ENCODE measurements around the gene MID1.

The MID1 gene

GRCh38 chrX:10576186-10576585 lies 44.2 kb downstream of the MID1 start:
- Histone ChIP-seq H3K9me3 (ENCODE audit: control insufficient read depth, insufficient read depth, low read depth, low read length) (no peaks in the 10 kb centered on the region), H3K4me1 (ENCODE audit: control insufficient read depth, insufficient read depth, low read length) (no peaks in the 10 kb centered on the region), H3K4me3 (ENCODE audit: low read depth, low read length) (no peak overlapping the region), H3K27ac (ENCODE audit: extremely low read depth, low read depth, low read length) (no peak overlapping the region), H3K36me3 (ENCODE audit: control insufficient read depth in 2 of 2, insufficient read depth in 1 of 2, low read length in 2 of 2) (no peaks in the 10 kb centered on the region)
- ChIA-PET CTCF (no interaction called here), POLR2A (interaction anchor here (0.6 kb wide), 1 partner anchor 11 kb away, joined by 4 read pairs; no protein-coding TSS in a partner anchor)
- TF ChIP-seq ZNF610 (tag by site-specific recombination; IDR thresholded peaks at IDR 0.05; ENCODE audit: borderline replicate concordance) (no peak), ZNF221 (tag by site-specific recombination; IDR thresholded peaks at IDR 0.05; ENCODE audit: borderline replicate concordance) (no peak), SALL2 (tag by site-specific recombination; IDR thresholded peaks at IDR 0.05; ENCODE audit: borderline replicate concordance) (no peak), RBAK (tag by site-specific recombination; IDR thresholded peaks at IDR 0.05) (no peak), ZBTB48 (tag by site-specific recombination; IDR thresholded peaks at IDR 0.05) (no peak), ZNF791 (tag by site-specific recombination; IDR thresholded peaks at IDR 0.05) (no peak), ELK4 (IDR thresholded peaks at IDR 0.05; ENCODE audit: borderline replicate concordance, low read depth, low read length) (no peak), PRDM6 (tag by site-specific recombination; IDR thresholded peaks at IDR 0.05) (no peak), ZNF248 (tag by site-specific recombination; IDR thresholded peaks at IDR 0.05) (no peak), KLF16 (tag by site-specific recombination; IDR thresholded peaks at IDR 0.05) (no peak), GFI1B (tag by site-specific recombination; IDR thresholded peaks at IDR 0.05) (no peak), ZNF426 (tag by site-specific recombination; IDR thresholded peaks at IDR 0.05) (no peak), ZNF280C (tag by site-specific recombination; IDR thresholded peaks at IDR 0.05) (no peak), ZBTB44 (tag by site-specific recombination; IDR thresholded peaks at IDR 0.05) (no peak), ZNF510 (tag by site-specific recombination; IDR thresholded peaks at IDR 0.05; ENCODE audit: insufficient replicate concordance) (no peak), ZNF133 (tag by site-specific recombination; IDR thresholded peaks at IDR 0.05) (no peak), ZBTB11 (tag by site-specific recombination; conservative IDR thresholded peaks at IDR 0.05; ENCODE audit: low read depth) (no peak), ZNF704 (tag by site-specific recombination; IDR thresholded peaks at IDR 0.05) (no peak), ZNF148 (tag by site-specific recombination; IDR thresholded peaks at IDR 0.05; ENCODE audit: borderline replicate concordance) (no peak)
